ENCODE data around the gene CAV2.

CAV2 gene

DNA sequence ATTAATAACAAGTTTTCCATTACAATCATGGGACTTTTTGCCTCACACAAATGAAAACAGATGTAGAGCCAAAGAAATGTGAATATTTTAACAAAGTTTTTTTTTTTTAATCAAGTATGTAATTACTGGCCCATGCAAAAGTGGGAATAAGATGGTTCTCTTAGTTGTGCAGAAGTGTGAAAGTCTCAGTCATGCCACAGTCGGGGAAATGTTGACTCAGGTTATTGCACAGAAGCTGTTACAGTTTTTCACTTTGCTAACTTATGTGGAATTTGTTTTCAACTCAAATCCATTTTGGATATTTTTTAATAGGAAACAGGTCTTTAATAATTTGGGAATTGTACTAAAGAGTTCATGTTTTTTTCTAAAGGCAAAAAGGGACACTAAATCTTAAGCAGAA, 44.0 kb upstream of the CAV2 start:
- POLR2A ChIA-PET, result interaction anchor here (1.0 to 1.3 kb wide), 2 partner anchors 21 to 71 kb away, joined by 4 to 5 read pairs; no protein-coding TSS in a partner anchor
- CTCF ChIA-PET, result interaction anchor here (0.8 to 1.3 kb wide), 5 partner anchors 8 to 219 kb away, joined by 3 to 5 read pairs (median 4); no protein-coding TSS in a partner anchor
- TF ChIP-seq, protein P1, sequence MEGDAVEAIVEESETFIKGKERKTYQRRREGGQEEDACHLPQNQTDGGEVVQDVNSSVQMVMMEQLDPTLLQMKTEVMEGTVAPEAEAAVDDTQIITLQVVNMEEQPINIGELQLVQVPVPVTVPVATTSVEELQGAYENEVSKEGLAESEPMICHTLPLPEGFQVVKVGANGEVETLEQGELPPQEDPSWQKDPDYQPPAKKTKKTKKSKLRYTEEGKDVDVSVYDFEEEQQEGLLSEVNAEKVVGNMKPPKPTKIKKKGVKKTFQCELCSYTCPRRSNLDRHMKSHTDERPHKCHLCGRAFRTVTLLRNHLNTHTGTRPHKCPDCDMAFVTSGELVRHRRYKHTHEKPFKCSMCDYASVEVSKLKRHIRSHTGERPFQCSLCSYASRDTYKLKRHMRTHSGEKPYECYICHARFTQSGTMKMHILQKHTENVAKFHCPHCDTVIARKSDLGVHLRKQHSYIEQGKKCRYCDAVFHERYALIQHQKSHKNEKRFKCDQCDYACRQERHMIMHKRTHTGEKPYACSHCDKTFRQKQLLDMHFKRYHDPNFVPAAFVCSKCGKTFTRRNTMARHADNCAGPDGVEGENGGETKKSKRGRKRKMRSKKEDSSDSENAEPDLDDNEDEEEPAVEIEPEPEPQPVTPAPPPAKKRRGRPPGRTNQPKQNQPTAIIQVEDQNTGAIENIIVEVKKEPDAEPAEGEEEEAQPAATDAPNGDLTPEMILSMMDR (IDR thresholded peaks at IDR 0.05; ENCODE audit: insufficient read depth, low read length, missing control alignments), result no peak

GRCh38 chr7:116461500-116461899, 38.0 kb upstream of the CAV2 start:
- ChIA-PET POLR2A (no interaction called here), CTCF (no interaction called here)
- TF ChIP-seq, protein P1 (IDR thresholded peaks at IDR 0.05; ENCODE audit: insufficient read depth, low read length, missing control alignments), result peak; percentile 20
- no peak for DNase-seq (ENCODE audit: low read depth, low spot score)
- H3K4me3 ChIP-seq (ENCODE audit: low read depth, low read length), result no peak overlapping the region

More for the DNA sequence above, 44.0 kb upstream of the CAV2 start:
- DNase-seq (ENCODE audit: low read depth, low spot score), result no peak
- H3K4me3 ChIP-seq (ENCODE audit: low read depth, low read length), result no peak overlapping the region

GRCh38 chr7:116463956-116464355, 35.6 kb upstream of the CAV2 start:
- TF ChIP-seq, protein P1 (IDR thresholded peaks at IDR 0.05; ENCODE audit: insufficient read depth, low read length, missing control alignments), result no peak
- ChIA-PET POLR2A (no interaction called here), CTCF (interaction anchor here (1.5 to 1.8 kb wide), 2 partner anchors 9 to 62 kb away, joined by 4 to 6 read pairs; no protein-coding TSS in a partner anchor)
- no peak overlapping the region for H3K4me3 ChIP-seq (ENCODE audit: low read depth, low read length)
- DNase-seq (ENCODE audit: low read depth, low spot score), result no peak

GRCh38 chr7:116464375-116464774, 35.2 kb upstream of the CAV2 start:
- TF ChIP-seq, protein P1 (IDR thresholded peaks at IDR 0.05; ENCODE audit: insufficient read depth, low read length, missing control alignments), result no peak
- no peak for DNase-seq (ENCODE audit: low read depth, low spot score)
- ChIA-PET POLR2A (interaction anchor here (1.0 kb wide), 1 partner anchor 62 kb away, joined by 5 read pairs; no protein-coding TSS in a partner anchor), CTCF (interaction anchor here (1.4 to 1.6 kb wide), 3 partner anchors 9 to 228 kb away, joined by 3 to 4 read pairs (median 3); no protein-coding TSS in a partner anchor)
- H3K4me3 ChIP-seq (ENCODE audit: low read depth, low read length), result no peak overlapping the region

- H3K4me3 ChIP-seq (ENCODE audit: low read depth, low read length), result no peak overlapping the region
- DNase-seq (ENCODE audit: low read depth, low spot score), result no peak
- POLR2A ChIA-PET, result interaction anchor here (1.0 kb wide), 1 partner anchor 61 kb away, joined by 5 read pairs; no protein-coding TSS in a partner anchor
- TF ChIP-seq, protein P1 (IDR thresholded peaks at IDR 0.05; ENCODE audit: insufficient read depth, low read length, missing control alignments), result no peak
- CTCF ChIA-PET, result interaction anchor here (0.7 to 1.6 kb wide), 3 partner anchors 10 to 229 kb away, joined by 3 read pairs; no protein-coding TSS in a partner anchor
These were observed 34.4 kb upstream of the CAV2 start for GRCh38 chr7:116465125-116465524.

GRCh38 chr7:116468534-116468933, 31.0 kb upstream of the CAV2 start:
- H3K4me3 ChIP-seq (ENCODE audit: low read depth, low read length), result no peak overlapping the region
- ChIA-PET CTCF (interaction anchor here (0.9 to 1.1 kb wide), 2 partner anchors 10 to 57 kb away, joined by 3 read pairs; partner anchors contain the start of gene CAV1), POLR2A (no interaction called here)
- no peak for DNase-seq (ENCODE audit: low read depth, low spot score)
- TF ChIP-seq, protein P1 (IDR thresholded peaks at IDR 0.05; ENCODE audit: insufficient read depth, low read length, missing control alignments), result no peak

Measured in AG04449 (cell line).